Endothelial cell of umbilical vein (primary cell): ENCODE data around the gene SNTA1. TPM values are rescaled to one million over a fixed set of nuclear protein-coding genes. Genes with fewer than 3 reads are reported as not detected.
"Not testable (repeated sequence)": the region's sequence is repeated elsewhere in the genome, so short reads cannot be mapped to it uniquely, and the experiment has no call there.

ENCODE experiments used
- BruUV-seq: library from RNA; stranded (reverse); fragments of 400-500 nt; replicated peaks from 2 replicates; lab custom pipeline; 2021; lab: Mats Ljungman, UMichigan
- CTCF ChIA-PET: fragments of 300-600, 350-600 bp; sonication (Branson Sonifier 250); formaldehyde crosslinking; loops from one replicate; lab custom pipeline; 2021; ENCODE audit warnings: antibody characterized with exemption, inconsistent platforms; lab: Charles Lee
- POLR2A ChIA-PET: fragments of 300-600, 350-600 bp; sonication (Branson Sonifier 250); formaldehyde crosslinking; loops from one replicate; lab custom pipeline; 2021; ENCODE audit warnings: antibody characterized with exemption, inconsistent platforms; lab: Charles Lee
- DNase-seq: peaks from one replicate; pipeline ENCODE4 v3.0.0-alpha.2; 2011; ENCODE audit warnings: low read depth, low spot score
- FAIRE-seq: peaks from 2 replicates; lab custom pipeline; 2011; peaks lifted over from hg19 to GRCh38; lab: Jason Lieb, UNC
- H2AFZ ChIP-seq: 2 replicates; pipeline ENCODE4 v1.6.0; 2012; ENCODE audit warnings: low read depth, low read length, control low read depth, inconsistent platforms
- H3K27ac ChIP-seq: 2 replicates; pipeline ENCODE4 v1.5.1; 2011; ENCODE audit warnings: low read depth, mild to moderate bottlenecking, control low read depth, low read length, moderate library complexity; ENCODE audit not compliant: insufficient read depth
- H3K27me3 ChIP-seq, 2 experiments: 2 replicates each; pipeline versions ENCODE4 v1.6.0 to v1.6.1; 2011; ENCODE audit warnings: low read length in 2 of 2, mixed read lengths in 1 of 2; ENCODE audit not compliant: control insufficient read depth in 2 of 2, insufficient read depth in 2 of 2
- H3K36me3 ChIP-seq, 2 experiments: 2 replicates in 1 of 2; 3 replicates in 1 of 2; pipeline ENCODE4 v1.5.1; 2011; ENCODE audit warnings: low read length in 2 of 2, mild to moderate bottlenecking in 1 of 2, moderate library complexity in 1 of 2; ENCODE audit not compliant: control insufficient read depth in 2 of 2, insufficient read depth in 2 of 2; ENCODE audit errors: extremely low read depth in 1 of 2
- H3K4me1 ChIP-seq: 3 replicates; pipeline ENCODE4 v1.5.1; 2011; ENCODE audit warnings: mild to moderate bottlenecking, low read length; ENCODE audit not compliant: control insufficient read depth, insufficient read depth; ENCODE audit errors: extremely low read depth
- H3K4me2 ChIP-seq: 2 replicates; pipeline ENCODE4 v1.6.1; 2011; ENCODE audit warnings: low read length, control low read depth, mixed read lengths; ENCODE audit not compliant: insufficient read depth
- H3K4me3 ChIP-seq, 3 experiments: fragments of 200-600 bp in 1 of 3; sonication (generic), shearing (Covaris generic) in 1 of 3; replicated peaks in 1 of 3; 2 replicates each; pipeline ENCODE4 v1.5.1; 2011 to 2016; ENCODE audit warnings: control low read depth in 3 of 3, low read length in 3 of 3, mild to moderate bottlenecking in 2 of 3, inconsistent platforms in 1 of 3, low read depth in 1 of 3, moderate library complexity in 1 of 3; ENCODE audit not compliant: insufficient read depth in 1 of 3
- H3K79me2 ChIP-seq: 2 replicates; pipeline ENCODE4 v1.6.0; 2012; ENCODE audit warnings: low read length, inconsistent platforms; ENCODE audit not compliant: control insufficient read depth, insufficient read depth
- H3K9ac ChIP-seq: replicated peaks from 2 replicates; pipeline ENCODE3; 2011; ENCODE audit warnings: low read length, control low read depth; ENCODE audit not compliant: insufficient read depth; ENCODE audit errors: extremely low read depth
- H3K9me1 ChIP-seq: replicated peaks from 3 replicates; pipeline ENCODE4 v1.6.0; 2011; ENCODE audit warnings: mild to moderate bottlenecking, low read length; ENCODE audit not compliant: control insufficient read depth, insufficient read depth; ENCODE audit errors: extremely low read depth
- H3K9me3 ChIP-seq: replicated peaks from 2 replicates; pipeline ENCODE4 v1.5.1; 2012; ENCODE audit warnings: low read length, inconsistent platforms; ENCODE audit not compliant: control insufficient read depth, insufficient read depth
- H4K20me1 ChIP-seq: replicated peaks from 2 replicates; pipeline ENCODE3; 2011; ENCODE audit warnings: mild to moderate bottlenecking, low read length; ENCODE audit not compliant: control insufficient read depth, insufficient read depth; ENCODE audit errors: extremely low read depth
- CTCF ChIP-seq, 2 donors: IDR thresholded peaks; 1 replicate in 1 of 2; 2 replicates in 1 of 2; pipeline ENCODE4 v1.5.1; 2011; ENCODE audit warnings: low read length in 2 of 2, mild to moderate bottlenecking in 2 of 2, moderate library complexity in 2 of 2, control low read depth in 1 of 2, inconsistent platforms in 1 of 2, low read depth in 1 of 2; ENCODE audit not compliant: insufficient read depth in 1 of 2; ENCODE audit errors: extremely low read depth in 1 of 2
- EZH2 ChIP-seq: IDR thresholded peaks from 2 replicates; pipeline ENCODE4 v1.6.1; 2012; ENCODE audit warnings: borderline replicate concordance, low read depth, mild to moderate bottlenecking, moderate library complexity, low read length, inconsistent platforms; ENCODE audit not compliant: severe bottlenecking
- FOS ChIP-seq: IDR thresholded peaks from 2 replicates; pipeline ENCODE4 v1.6.1; 2011; ENCODE audit warnings: mild to moderate bottlenecking, low read length, moderate library complexity, borderline replicate concordance; ENCODE audit not compliant: insufficient read depth
- GATA2 ChIP-seq: IDR thresholded peaks from 2 replicates; pipeline ENCODE4 v1.7.0; 2011; ENCODE audit warnings: low read depth, mild to moderate bottlenecking, moderate library complexity, mixed read lengths, low read length; ENCODE audit not compliant: insufficient read length, insufficient read depth
- JUN ChIP-seq: IDR thresholded peaks from 2 replicates; pipeline ENCODE4 v1.6.1; 2011; ENCODE audit warnings: borderline replicate concordance, low read depth; ENCODE audit not compliant: insufficient read length, insufficient read depth
- MAX ChIP-seq: IDR thresholded peaks from 2 replicates; pipeline ENCODE4 v1.6.1; 2011; ENCODE audit not compliant: insufficient read depth, insufficient read length
- MYC ChIP-seq: IDR thresholded peaks from one replicate; pipeline ENCODE4 v1.6.1; 2011; ENCODE audit warnings: mild to moderate bottlenecking, low read depth, low read length
- POLR2A ChIP-seq: IDR thresholded peaks from 2 replicates; pipeline ENCODE4 v1.6.1; 2012; ENCODE audit warnings: low read depth, mild to moderate bottlenecking, control low read depth, low read length
- POLR2AphosphoS5 ChIP-seq: IDR thresholded peaks from 2 replicates; pipeline ENCODE4 v1.6.1; 2012; ENCODE audit warnings: low read depth, mild to moderate bottlenecking, control low read depth, low read length, moderate library complexity; ENCODE audit not compliant: insufficient read depth
- dilution Hi-C: fragments of 300-500 bp; cut with MboI; formaldehyde crosslinking; loops from one replicate; pipeline ENCODE4 v1.15.0; 2019; ENCODE audit warnings: low sequenced_read_pairs; ENCODE audit not compliant: extremely low pct_ligation_motif_present
- intact Hi-C: fragments of 100-400 bp; cut with micrococcal nuclease; formaldehyde crosslinking; loops from one replicate; pipeline ENCODE4 v1.10.0; 2022
- polyA plus RNA-seq, 4 experiments: library from polyadenylated mRNA; depleted of rRNA in 3 of 4; stranded (reverse) in 3 of 4; unstranded in 1 of 4; fragments of >200 nt; gene quantifications; 2 replicates each; pipeline versions ENCODE4 v1.2.1 to v1.2.3, GENCODE V29; 2011 to 2012; ENCODE audit warnings: missing spikeins in 1 of 4
- total RNA-seq: library from RNA; stranded (reverse); gene quantifications from 2 replicates; pipeline ENCODE4 v1.2.3, GENCODE V29; 2021

The SNTA1 gene
- total and polyA plus RNA-seq, 2 donors (not counting 3 experiments of a cell fraction or from before 2014, with no cell fraction given) = 5.2 to 6.0 TPM

GRCh38 chr20:33465481-33466302, 22.1 kb upstream of the SNTA1 start:
- Histone ChIP-seq H3K9me3 (no peaks in the 10 kb centered on the region), H3K4me1 (no peaks in the 10 kb centered on the region), H3K36me3 (no peaks in the 10 kb centered on the region), H3K4me3 (no peak overlapping the region), H3K9ac (no peak overlapping the region), H3K79me2 (no peaks in the 10 kb centered on the region), H4K20me1 (no peaks in the 10 kb centered on the region), H3K9me1 (no peaks in the 10 kb centered on the region), H3K27ac (no peak overlapping the region), H3K4me2 (no peak overlapping the region), H2AFZ (no peak overlapping the region), H3K27me3 (no peaks in the 10 kb centered on the region)
- dilution Hi-C loops = no loop called here
- TF ChIP-seq GATA2 = no peak
- no peak for TF ChIP-seq POLR2AphosphoS5
- TF ChIP-seq CTCF (IDR thresholded peaks at IDR 0.05; ENCODE audit: extremely low read depth in 1 of 2, insufficient read depth in 1 of 2, low read depth in 1 of 2, low read length in 2 of 2) = no peak
- no peak for TF ChIP-seq EZH2
- TF ChIP-seq POLR2A = no peak
- TF ChIP-seq FOS = no peak
- no peak for TF ChIP-seq JUN
- no peak for TF ChIP-seq MAX
- no peak for TF ChIP-seq MYC
- CTCF ChIA-PET = interaction anchor here (0.7 to 1.5 kb wide), 2 partner anchors 177 to 188 kb away, joined by 3 read pairs; no protein-coding TSS in a partner anchor
- BruUV-seq = no TSS peak
- intact Hi-C loops = no loop called here
- POLR2A ChIA-PET = no interaction called here
- FAIRE-seq (no peak), DNase-seq (no peak)

- H3K9me1 ChIP-seq, FAIRE-seq, DNase-seq, H3K9ac ChIP-seq, intact Hi-C loops, H3K27ac ChIP-seq, H3K9me3 ChIP-seq, H3K36me3 ChIP-seq, H3K4me2 ChIP-seq, H3K79me2 ChIP-seq, H4K20me1 ChIP-seq, dilution Hi-C loops, H2AFZ ChIP-seq, H3K27me3 ChIP-seq, H3K4me3 ChIP-seq, BruUV-seq, H3K4me1 ChIP-seq: not testable (repeated sequence)
- ChIA-PET CTCF (interaction anchor here (1.5 kb wide), 1 partner anchor 189 kb away, joined by 3 read pairs; no protein-coding TSS in a partner anchor), POLR2A (interaction anchor here (0.7 kb wide), 1 partner anchor 28 kb away, joined by 3 read pairs; no protein-coding TSS in a partner anchor)
These were observed 21.2 kb upstream of the SNTA1 start for GRCh38 chr20:33464759-33465158.
